Mesothelial cell of epicardium (in vitro differentiated cells): ENCODE results near the gene TLR9. TPM values are rescaled to one million over a fixed set of nuclear protein-coding genes. Genes with fewer than 3 reads are reported as not detected.

Experiments
- DNase-seq, 2 experiments: peaks; one replicate each; pipeline ENCODE4 v3.0.0; 2021; ENCODE audit warnings: low spot score in 2 of 2; ENCODE audit not compliant: unreplicated experiment in 2 of 2
- H3K27ac Mint-ChIP-seq: 2 replicates; pipeline ENCODE4 v1.8.0; 2021; ENCODE audit warnings: mixed read lengths
- H3K27me3 Mint-ChIP-seq: 2 replicates; pipeline ENCODE4 v1.8.0; 2021; ENCODE audit warnings: low read depth, mixed read lengths
- H3K36me3 Mint-ChIP-seq: 2 replicates; pipeline ENCODE4 v1.8.0; 2021; ENCODE audit warnings: mixed read lengths
- H3K4me1 Mint-ChIP-seq: 2 replicates; pipeline ENCODE4 v1.8.0; 2021; ENCODE audit warnings: mixed read lengths
- H3K4me3 Mint-ChIP-seq: 2 replicates; pipeline ENCODE4 v1.8.0; 2021; ENCODE audit warnings: mild to moderate bottlenecking, moderate library complexity, mixed read lengths
- H3K9me3 Mint-ChIP-seq: 2 replicates; pipeline ENCODE4 v1.8.0; 2021; ENCODE audit warnings: mixed read lengths
- CTCF ChIP-seq: fragments of 200-600 bp; sonication (generic); IDR thresholded peaks from one replicate; pipeline ENCODE4 v1.5.0; 2021; ENCODE audit warnings: antibody characterized with exemption; ENCODE audit not compliant: unreplicated experiment
- total RNA-seq: library from RNA; stranded (reverse); gene quantifications from 3 replicates; pipeline ENCODE4 v1.2.1, GENCODE V29; 2021

Gene TLR9
- total RNA-seq, 1 donor from 2014 or later, result 0.16 TPM

DNA sequence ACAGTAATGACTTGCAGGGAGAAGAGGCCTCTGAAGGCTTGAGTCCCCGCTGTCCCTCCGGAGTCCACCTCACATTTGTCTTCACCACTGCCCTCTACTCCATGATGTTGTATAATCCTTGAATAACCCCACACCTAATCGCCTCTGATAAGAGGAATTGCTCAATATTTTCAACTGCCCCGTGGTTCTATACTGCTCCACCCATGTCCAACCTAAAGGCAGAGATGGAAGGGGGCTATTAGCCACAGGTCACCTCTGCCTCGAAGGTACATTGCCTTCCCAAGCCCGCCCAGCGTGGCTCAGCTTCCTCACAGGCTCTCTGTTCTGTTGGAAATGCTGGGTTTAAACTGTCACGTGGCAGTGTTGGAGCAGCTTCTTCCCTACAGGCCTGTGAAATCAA, 12.4 kb downstream of the TLR9 start:
- no peaks in the 10 kb centered on the region for H3K9me3 Mint-ChIP-seq
- no peaks in the 10 kb centered on the region for H3K27me3 Mint-ChIP-seq
- TF ChIP-seq CTCF, result no peak
- peaks cover 60% of the 10 kb centered on the region for H3K36me3 Mint-ChIP-seq
- no peak overlapping the region for H3K27ac Mint-ChIP-seq
- H3K4me3 Mint-ChIP-seq, result no peak overlapping the region
- no peaks in the 10 kb centered on the region for H3K4me1 Mint-ChIP-seq
- DNase-seq, result no peak

DNA sequence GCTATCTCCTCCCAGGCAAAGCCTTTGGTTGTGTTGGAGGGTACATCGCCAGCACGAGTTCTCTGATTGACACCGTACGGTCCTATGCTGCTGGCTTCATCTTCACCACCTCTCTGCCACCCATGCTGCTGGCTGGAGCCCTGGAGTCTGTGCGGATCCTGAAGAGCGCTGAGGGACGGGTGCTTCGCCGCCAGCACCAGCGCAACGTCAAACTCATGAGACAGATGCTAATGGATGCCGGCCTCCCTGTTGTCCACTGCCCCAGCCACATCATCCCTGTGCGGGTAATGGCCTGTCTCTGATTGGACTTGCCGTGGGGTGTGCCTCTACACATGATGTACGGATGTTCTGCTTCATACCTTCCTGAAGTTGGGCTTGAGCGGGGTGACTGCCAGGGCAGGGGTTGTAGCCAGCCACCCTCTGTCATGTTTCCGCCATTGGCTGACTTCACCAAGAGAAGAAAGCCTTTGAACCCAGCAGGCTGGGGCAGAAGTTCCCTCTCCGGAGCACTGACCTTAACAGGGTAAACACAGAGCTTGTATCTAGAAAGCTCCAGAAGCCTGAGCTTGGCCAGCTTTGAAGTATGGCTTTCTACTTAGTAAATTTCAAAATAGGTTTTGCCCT, 14.1 kb downstream of the TLR9 start:
- no peaks in the 10 kb centered on the region for H3K9me3 Mint-ChIP-seq
- peaks cover 68% of the 10 kb centered on the region for H3K36me3 Mint-ChIP-seq
- DNase-seq, result no peak
- no peak overlapping the region for H3K27ac Mint-ChIP-seq
- H3K4me3 Mint-ChIP-seq, result no peak overlapping the region
- TF ChIP-seq CTCF, result no peak
- H3K27me3 Mint-ChIP-seq, result no peaks in the 10 kb centered on the region
- H3K4me1 Mint-ChIP-seq, result no peaks in the 10 kb centered on the region

- Mint-ChIP-seq H3K27me3 (no peaks in the 10 kb centered on the region), H3K4me1 (no peaks in the 10 kb centered on the region), H3K27ac (no peak overlapping the region), H3K36me3 (peaks cover 74% of the 10 kb centered on the region), H3K4me3 (no peak overlapping the region), H3K9me3 (peaks cover 3% of the 10 kb centered on the region)
- DNase-seq, result no peak
- TF ChIP-seq CTCF, result no peak
Measured at GRCh38 chr3:52210550-52211046, 14.8 kb downstream of the TLR9 start.

- Mint-ChIP-seq H3K27ac (no peak overlapping the region), H3K27me3 (no peaks in the 10 kb centered on the region), H3K4me3 (no peak overlapping the region), H3K9me3 (peaks cover 3% of the 10 kb centered on the region), H3K4me1 (no peaks in the 10 kb centered on the region), H3K36me3 (peaks cover 74% of the 10 kb centered on the region)
- no peak for TF ChIP-seq CTCF
- DNase-seq, result no peak
Measured at GRCh38 chr3:52210037-52210436, 15.4 kb downstream of the TLR9 start.

DNA sequence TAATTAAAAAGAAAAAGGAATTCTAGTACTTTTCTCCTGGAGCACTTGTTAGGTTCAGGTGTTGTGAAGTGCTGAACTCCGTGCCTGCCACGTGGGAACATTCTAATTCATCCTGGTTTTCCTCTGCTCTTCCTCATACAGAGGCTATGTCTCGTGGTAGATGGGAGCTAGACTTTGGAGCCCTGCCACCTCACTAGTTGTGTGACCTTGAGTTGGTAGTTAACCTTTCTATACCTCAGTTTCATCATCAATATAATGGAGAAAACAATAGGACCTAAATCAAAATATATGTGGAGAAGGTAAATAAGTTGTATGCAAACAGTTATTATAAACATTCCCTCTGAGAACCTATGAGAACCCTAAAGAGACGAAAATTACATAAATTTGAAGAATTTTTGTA, 16.9 kb downstream of the TLR9 start:
- DNase-seq, result no peak
- Mint-ChIP-seq H3K27ac (no peak overlapping the region), H3K27me3 (no peaks in the 10 kb centered on the region), H3K36me3 (peaks cover 74% of the 10 kb centered on the region), H3K9me3 (peaks cover 3% of the 10 kb centered on the region), H3K4me3 (no peak overlapping the region), H3K4me1 (no peaks in the 10 kb centered on the region)
- TF ChIP-seq CTCF, result no peak
